NOMO-1 treated with dmso at 0.1 percent for 144 hours (cell line): ENCODE results near the gene PLEKHM1.
"Not testable (repeated sequence)": the region's sequence is repeated elsewhere in the genome, so short reads cannot be mapped to it uniquely, and the experiment has no call there.

Experiments
- DNase-seq: peaks from one replicate; lab custom pipeline; 2025; ENCODE audit not compliant: unreplicated experiment; lab: John Stamatoyannopoulos, UW

Gene PLEKHM1

GRCh38 chr17:45441526-45442310 is 48.8 kb downstream of the PLEKHM1 start:
- DNase-seq, result no peak

GRCh38 chr17:45440839-45441515 is 49.5 kb downstream of the PLEKHM1 start:
- not testable (repeated sequence) for DNase-seq

DNA sequence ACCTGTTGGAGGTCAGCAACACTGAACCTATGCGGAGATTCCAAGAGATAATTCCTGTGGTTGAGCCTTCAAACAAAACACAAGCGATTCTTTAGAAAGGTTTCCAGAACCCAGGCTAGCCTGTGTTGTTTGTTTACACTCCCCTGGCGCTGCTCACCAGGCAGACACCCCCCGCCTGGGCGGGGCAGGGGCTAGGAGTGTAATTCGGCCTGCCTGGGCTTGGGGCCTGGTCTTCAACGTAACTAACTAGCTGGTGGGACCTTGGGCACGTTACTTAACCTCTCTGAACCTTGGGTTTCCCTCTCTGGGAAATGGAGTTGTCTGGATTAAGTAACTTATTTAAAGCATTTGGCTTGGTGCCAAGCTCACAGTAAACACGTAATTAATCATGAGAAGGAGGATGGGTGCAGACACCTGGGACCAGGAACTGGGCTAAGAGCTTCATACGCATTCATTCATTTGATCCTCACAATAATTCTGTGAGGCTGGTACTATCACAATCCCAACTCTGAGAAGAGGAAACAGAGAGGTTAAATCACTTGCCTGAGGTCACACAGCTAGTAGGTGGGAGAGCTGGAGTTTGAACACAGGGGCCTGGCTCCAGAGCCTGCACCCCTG is 50.3 kb downstream of the PLEKHM1 start:
- no peak for DNase-seq

DNA sequence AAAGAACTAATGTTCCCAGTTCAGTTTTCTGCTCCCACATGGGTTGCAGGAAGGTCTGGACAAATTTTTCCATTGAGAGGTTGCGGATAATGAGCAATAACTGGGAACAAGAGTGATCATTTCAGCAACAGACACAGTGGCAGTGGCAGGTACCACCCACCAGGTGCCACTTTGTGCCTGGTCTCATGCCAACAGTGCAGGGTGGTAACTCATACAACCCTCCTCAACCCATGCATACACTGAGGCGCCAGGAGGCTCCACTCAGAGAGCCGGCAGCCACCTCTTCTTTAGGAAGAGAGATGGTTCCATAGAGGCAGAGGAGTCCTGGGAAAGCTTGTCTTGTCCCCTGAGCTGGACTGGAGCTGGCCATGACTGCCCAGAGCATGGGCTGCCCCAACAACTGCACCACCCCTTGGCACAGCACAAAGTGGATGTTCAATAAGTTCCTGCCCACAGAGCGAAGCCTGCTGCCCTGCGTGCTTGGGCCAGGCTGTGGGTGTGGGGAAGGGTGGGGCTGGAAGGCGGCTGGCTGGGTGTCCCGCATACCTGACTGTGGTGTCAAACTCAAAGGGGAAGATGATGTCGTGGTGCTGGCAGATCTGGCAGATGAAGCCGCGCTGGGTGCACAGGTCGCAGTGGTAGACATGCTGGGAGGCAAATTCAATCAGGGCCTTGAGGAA is 51.5 kb downstream of the PLEKHM1 start:
- DNase-seq, result no peak

- DNase-seq, result no peak
Observed at GRCh38 chr17:45437465-45438283, 52.8 kb downstream of the PLEKHM1 start.

DNA sequence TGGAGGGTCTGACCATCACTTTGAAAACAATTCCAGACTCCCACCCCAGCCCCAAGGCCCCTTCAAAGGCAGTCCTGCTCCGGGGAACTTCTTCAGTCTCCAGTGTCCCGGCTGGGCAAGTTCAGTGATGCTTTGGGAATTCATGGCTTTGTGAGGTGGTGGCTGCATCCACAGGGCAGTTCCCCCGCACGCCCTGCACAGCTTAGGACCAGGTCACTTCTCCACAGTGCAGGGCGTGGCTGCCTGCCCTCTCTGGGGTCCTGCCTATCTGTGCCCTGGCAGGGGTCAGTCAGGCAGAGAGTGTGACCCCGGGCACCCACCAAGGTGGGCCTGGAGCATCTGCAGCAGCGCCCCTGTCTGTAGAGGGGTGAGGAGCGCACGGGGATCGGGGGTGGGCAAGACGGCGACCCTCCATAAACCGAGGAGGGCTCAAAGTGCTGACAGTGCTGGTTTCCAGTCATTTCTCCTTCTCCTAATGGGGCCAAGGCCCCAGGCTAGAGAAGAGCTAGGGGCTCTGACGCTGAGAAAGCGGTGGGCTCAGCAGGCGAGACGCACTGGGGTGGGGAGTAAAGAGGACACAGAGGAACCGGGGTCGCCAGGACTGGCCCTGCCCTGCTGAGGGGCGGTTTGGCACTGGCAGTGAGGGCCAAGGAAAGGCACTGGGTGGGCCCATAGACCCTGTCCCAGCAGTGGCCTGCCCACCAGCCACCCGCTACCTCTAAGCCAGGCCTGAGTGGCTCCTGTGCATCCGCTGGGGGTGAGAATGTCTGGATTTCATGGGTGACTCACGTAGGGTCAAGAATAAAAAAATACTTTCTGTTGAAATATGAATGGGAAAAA is 53.7 kb downstream of the PLEKHM1 start:
- DNase-seq, result no peak

DNA sequence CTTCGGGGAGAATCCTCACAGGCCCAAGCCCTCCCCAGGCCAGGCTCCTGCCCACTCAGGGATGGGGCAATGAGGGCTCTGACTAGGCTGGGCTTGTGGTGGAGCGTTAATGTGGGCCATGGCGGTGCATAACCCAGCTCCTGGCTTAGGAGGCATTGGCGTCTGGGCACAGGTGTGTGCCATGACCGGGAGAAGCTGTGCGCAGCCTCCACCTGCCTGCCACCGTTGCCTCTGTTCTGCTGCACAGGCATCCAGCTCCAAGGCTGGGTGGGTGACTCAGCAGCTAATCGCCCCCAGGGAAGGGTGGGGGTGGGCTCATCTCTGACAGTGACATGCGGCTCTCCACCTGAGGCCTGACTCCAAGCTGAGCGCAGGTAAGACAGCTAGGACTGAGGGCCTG is 54.4 kb downstream of the PLEKHM1 start:
- DNase-seq, result no peak

- no peak for DNase-seq
Observed at GRCh38 chr17:45435481-45435880, 55.0 kb downstream of the PLEKHM1 start.

DNA sequence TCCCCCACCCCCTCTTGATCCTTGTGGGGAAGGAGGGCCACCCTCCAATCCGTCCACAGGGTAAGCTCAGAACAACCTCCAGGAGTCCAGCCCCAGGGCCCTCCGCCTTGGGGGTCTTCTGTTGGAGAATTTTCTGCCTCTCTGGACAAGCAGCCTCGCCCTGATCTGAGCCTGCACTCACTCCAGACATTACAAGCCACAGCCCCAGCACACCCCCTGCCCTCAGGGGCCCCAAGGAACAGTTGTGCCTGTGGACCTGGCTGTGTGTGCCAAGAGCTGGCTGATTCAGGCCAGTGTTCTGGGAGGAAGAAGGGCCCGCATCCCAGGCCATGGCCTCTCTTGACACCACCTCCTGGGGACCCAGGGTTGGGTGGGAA is 57.4 kb downstream of the PLEKHM1 start:
- no peak for DNase-seq

DNA sequence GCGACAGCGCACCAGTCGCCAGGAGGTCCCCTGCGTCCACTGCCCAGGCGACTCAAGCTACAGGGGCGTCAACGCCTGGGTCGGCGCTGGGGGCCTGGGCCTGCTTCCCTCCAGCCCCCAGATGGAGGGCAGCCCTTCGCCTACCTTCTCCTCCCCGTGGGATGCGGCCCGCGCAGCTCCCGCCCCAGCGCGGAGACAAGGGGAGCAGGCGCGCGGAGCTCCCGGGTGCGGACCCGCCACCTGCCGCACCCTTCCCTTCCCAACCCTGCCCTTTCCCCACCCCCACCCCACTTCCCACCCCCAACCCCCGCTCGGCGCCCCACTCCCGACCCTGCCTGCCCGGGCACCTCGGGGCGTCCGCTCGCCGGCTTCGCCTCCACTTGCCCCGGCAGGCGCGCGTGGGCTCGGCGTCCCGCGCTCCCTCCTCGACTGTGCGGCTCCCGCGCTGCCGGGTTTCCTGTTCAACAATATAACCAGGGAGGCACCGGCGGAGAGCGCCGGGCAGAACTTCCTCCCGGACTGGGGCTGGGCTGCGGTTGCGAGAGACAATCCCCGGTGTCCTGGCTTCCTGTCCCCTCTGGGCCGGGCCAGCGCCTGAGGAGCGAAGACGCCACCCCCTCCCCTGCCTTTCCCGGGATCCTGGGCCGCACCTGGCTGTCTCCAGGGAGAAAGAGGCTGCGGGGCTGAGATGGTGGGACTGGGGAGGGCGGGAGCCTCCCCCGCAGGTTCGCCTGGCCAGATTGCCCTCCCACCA is 57.9 kb downstream of the PLEKHM1 start, which contains the start of gene ARHGAP27:
TSS of gene ARHGAP27 (minus strand) at position 466 of the 754 bp plus-strand sequence. CDS start 2,591 bp downstream, outside the sequence.
- DNase-seq, result peak; percentile 16

DNA sequence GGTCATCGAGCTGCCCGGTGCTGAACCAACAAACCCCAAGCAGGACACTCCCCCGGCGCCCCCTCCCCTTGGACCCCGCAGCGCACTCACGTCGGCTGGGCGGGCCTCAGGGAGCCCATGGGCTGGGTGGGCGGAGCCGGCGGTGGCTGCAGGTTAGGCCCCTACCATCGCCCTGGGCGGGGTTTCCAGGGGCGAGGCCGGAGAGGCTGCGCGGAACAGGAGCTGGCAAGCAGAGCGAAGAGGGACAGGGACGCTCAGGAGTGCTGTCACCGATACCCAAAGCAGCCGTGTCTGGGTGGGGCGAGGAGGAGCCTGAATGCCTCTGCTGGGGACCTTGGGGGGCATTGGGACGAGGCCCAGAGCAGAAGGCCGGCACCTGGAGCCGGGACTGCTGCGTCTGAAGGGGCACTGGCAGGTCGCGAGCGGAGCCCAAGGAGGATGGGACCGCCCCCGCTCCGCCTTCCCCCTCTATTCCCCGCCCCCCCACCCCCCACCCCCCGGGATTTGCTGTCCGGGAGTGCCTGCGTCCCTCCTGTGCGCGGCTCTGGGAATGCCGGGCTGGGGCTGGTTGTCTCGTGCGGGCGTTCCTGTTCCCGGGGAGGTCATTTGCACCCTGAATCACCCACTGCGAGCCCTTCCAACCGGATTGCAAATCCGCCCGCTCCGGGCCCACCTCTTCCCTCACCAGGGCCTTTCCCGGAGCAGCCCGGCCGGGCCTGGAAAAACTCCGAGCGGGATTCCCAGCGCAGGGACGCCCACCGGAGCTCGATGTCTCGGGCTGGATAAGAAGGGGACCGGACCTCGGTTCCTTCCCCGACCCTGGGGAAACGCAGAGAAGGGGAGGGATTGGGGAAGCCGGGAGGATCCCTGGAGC is 58.8 kb downstream of the PLEKHM1 start:
- peak; percentile 76 for DNase-seq

DNA sequence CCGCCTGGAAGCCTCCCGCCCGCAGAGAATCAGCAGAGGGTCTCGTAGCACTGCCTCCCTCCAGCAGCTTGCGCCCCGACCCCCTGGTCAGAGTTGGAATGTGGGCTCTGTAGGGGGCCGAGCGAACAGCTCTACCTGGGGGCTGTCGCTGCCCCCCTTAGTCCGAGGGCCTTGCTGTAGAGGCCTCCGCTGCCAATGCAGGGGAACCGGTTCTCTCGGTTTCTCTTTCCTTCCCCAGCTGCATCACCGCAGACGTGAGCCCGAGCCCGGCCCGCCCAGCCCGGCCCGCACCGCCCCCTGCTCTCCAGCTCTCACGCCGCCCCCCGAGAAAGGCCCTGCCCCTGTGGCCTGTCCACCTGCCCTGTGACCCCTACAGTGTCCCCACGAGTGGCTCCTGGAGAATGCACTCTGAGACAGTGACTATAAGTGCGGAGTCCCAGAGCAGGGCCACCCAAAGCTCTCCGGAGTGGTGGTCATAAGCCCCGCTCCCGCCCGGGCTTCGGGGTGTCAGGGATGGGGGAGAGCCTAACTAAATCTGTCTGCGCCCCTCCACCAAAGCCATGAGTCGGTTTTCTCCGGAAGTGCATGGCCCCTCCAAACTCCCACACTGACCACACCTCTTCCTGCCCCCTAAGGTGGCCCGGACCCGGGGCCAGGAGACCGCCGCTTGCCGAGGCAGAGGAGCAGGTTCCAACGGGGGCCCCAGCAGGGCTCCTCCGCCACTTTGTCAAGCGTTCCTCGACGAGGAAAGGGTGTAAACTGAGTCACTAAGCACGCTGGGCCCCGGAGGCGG is 59.6 kb downstream of the PLEKHM1 start:
- DNase-seq, result no peak

DNA sequence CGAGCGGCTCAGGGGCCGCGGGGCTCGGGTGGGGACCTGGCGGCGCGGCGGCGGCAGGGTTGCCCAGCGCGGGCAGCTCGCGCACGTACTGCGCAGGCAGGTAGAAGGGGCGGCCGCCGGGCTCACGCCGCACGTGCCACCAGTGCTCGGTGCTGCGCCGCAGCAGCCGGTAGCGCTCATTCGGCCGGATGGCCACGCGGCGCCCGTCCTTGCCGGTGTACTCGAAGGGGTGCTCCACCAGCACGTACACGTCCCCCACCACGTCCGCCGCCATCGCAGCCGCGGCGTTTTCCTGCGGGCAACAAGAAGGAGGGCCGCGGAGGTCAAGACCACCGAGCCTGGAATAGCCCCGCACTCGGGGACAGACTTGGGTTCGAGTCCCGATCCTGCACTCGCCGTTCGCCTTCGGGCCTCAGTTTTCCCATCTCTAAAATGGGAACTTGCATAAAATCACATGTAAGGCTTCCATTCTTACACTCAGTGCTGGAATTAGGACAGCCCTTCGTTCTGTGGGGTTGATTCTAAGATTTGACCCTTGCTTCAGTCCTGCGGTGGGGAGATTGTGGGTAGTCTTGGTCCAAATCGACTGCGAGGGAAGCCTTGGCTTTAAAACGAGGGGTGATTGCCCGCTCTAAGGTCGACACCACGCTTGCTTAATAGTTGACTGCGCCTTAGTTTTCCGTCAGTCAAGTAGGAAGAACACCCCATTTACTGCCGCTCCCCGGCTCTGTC is 60.3 kb downstream of the PLEKHM1 start:
- no peak for DNase-seq

GRCh38 chr17:45429339-45430005 is 61.0 kb downstream of the PLEKHM1 start:
- no peak for DNase-seq

DNA sequence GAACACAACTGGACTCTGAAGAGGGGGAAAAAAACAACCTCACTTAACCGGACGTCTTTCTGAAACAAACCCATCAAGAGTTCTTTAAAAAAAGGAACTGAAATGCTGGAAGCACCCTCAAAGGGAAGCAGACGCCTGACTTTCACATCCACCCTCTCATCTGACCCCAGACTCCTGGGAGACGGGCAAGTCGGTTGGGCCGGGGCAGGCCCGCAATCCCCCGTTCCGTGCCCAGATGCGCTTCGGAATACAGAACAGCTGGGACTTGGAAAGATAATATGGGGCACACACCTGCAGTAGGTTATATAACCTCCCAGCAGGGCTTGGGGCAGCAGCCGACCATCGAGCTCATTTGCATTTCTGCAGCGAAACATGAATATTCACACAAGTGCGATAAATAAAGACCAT is 61.6 kb downstream of the PLEKHM1 start:
- DNase-seq, result peak; percentile 34

DNA sequence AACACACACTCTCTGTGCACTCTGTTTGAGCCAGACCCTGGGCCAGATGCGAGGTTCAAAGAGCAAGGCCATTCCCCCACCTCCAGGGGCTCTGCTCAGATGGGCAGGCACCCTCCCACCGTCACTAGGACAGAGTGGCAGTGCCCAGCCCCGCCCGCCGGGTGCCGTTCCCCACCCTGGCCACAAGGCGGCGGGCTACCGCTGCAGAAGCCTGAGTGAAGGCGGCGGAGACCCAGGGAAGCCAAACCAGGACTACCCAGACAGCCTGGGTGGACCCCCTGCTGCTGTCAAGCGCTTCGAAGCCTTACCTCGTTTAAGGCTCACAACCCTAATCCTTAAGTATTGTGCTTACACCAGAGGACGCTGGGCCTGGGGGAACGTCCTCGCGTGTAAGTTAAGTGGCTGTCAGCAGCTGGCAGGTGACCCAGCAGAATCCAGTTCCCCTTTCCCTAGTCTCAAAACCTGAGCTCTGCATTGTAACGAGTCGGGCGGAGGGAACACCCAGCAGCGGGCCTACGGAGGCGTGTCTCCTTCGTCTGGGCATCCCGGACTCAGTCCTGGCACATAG is 62.4 kb downstream of the PLEKHM1 start:
- peak; percentile 78 for DNase-seq
